ENCODE results near the gene C2orf92. TPM values are rescaled to one million over a fixed set of nuclear protein-coding genes. Genes with fewer than 3 reads are reported as not detected.
"Not testable (repeated sequence)": the region's sequence is repeated elsewhere in the genome, so short reads cannot be mapped to it uniquely, and the experiment has no call there.

C2orf92 gene
- total RNA-seq, 2 donors from 2014 or later = 6.5 to 17.5 TPM

DNA sequence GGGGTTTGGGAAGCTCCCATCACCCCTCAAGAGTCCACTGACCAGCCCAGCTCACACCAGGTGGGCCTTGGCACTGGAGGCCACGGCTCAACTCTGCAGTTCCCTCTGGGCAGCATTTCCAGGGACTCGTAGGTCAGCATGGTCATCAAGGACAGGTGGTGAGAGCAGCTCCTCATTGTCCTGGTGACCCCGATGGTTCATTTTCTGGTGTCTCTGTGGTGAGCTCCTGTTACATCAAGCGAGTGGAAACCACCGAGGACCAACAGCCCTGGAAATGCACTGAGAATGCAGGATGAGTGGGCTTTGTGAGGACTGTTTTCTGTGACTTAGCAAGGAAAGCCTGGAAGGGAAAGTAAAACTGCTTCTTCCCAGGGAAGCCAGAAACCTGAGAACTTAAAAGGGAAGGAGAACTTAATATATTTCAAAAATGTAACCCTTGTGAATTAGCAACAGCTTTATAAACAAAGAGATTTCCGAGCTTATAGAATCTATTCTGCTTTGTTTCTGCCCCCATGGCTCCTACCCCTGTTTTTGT is 3.2 kb downstream of the C2orf92 start:
- not testable (repeated sequence) for DNase-seq (ENCODE audit: low spot score in 2 of 2); ATAC-seq; H3K36me3 Mint-ChIP-seq; H3K9me3 Mint-ChIP-seq
- peak overlapping the region; percentile 52 to 96 for H3K27ac Mint-ChIP-seq

DNA sequence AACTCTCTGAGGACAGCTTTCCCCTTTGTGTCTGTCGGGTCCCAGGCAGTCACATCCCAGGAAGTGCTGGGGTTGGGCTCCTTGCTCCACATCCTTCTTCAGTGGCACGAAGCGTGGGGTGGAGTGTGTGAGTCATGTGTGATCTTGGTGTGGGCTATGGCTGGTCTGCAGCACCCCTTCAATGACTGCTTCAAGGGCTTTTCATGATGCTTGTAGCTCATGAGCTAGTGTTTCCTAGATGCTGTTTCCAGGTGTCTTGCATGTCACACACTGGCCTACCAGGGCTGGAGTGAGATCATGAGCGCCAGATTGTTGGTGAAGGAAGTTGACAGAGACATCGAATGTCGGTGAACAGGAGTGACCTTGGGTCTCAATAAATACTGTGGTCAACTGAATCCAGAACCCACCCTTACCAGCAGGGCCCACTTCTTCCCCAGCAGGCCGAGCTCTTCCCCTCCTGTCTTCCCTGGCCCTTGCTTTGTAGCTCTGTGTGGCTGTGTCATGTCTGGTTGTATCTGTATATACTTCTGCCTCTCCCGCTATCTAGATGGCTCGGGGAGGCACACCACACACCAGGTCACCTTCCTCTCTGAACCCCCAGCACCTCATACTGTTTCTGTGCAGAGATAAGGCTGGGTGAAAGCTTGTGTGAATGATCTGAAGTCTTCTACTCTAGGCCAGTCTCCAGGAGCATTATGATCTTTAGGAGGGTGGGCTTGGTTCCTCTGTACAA is 3.8 kb downstream of the C2orf92 start:
- no peaks in the 10 kb centered on the region for H3K9me3 Mint-ChIP-seq
- DNase-seq (ENCODE audit: low spot score in 2 of 2) (peak in 1 of 2 donors; percentile 67), ATAC-seq (peak; percentile 79 to 82)
- H3K27ac Mint-ChIP-seq = peak overlapping the region; percentile 52 to 96
- peaks cover 0 to 4% of the 10 kb centered on the region in 2 donors for H3K36me3 Mint-ChIP-seq

- Mint-ChIP-seq H3K27ac (peak overlapping the region; percentile 52 to 96), H3K9me3 (no peaks in the 10 kb centered on the region), H3K36me3 (peaks cover 0 to 4% of the 10 kb centered on the region in 2 donors)
- DNase-seq (ENCODE audit: low spot score in 2 of 2) (peak in 1 of 2 donors; percentile 66), ATAC-seq (peak; percentile 59 to 78)
These were observed 4.4 kb downstream of the C2orf92 start for GRCh38 chr2:97673915-97674283.

DNA sequence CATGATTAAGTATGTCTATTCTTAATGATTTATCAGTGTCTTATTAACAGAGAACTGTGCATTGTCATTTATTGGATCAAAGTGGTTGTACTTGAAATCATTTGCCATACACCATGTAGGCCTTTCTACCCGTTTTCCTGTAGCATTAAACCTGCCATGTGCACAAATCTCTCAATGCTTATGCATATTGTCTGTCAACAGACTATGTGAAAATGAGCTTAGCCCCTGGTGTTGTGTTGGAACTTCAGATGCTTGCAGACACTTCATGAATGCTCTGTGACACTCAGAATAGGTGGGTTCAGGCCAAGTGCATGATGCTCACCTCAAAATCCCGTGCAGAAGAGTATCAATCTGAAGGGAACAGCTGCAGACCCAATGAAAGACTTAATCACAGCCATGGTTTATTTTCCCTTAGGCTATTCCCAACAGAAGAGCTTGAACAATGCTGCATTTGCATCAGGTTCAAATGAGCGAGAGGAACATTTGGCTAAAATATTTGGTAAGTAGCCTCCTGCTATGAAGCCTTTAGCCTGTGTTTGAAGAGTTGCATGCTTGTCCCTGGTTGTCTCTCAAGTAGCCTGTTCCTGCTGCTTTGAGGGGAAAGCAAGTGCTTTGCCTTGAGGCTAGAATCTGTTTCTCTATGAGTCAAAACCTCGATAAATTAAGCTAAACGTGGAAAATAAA is 6.1 kb downstream of the C2orf92 start:
- ATAC-seq = no peak
- H3K36me3 Mint-ChIP-seq = peaks cover 0 to 4% of the 10 kb centered on the region in 2 donors
- no peak for DNase-seq (ENCODE audit: low spot score in 2 of 2)
- no peak overlapping the region for H3K27ac Mint-ChIP-seq
- H3K9me3 Mint-ChIP-seq = no peaks in the 10 kb centered on the region

- ATAC-seq = peak; percentile 40 to 78
- peak overlapping the region in 1 of 2 donors; percentile 46 for H3K27ac Mint-ChIP-seq
- DNase-seq (ENCODE audit: low spot score in 2 of 2) = no peak
- peaks cover 0 to 4% of the 10 kb centered on the region in 2 donors for H3K36me3 Mint-ChIP-seq
- H3K9me3 Mint-ChIP-seq = no peaks in the 10 kb centered on the region
These were observed 7.1 kb downstream of the C2orf92 start for GRCh38 chr2:97676620-97677019.

DNA sequence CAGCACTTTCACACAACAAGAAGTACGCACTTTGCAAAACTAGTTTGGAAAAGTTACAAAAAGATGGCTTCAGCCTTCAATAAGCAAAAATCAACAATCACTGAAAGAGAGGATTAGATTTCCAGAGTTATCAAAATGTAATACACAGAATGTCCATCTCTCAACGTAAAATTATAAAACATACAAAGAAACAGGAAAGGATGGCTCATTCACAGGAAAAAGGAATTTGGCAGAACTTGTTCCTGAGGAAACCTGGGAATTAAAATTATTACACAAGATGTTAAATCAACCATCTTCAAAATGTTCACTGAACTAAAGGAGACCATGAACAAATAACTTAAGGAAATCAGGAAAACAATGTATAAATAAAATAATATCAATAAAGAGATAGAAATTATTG is 8.0 kb downstream of the C2orf92 start:
- ATAC-seq (no peak), DNase-seq (ENCODE audit: low spot score in 2 of 2) (no peak)
- H3K36me3 Mint-ChIP-seq = peaks cover 0 to 4% of the 10 kb centered on the region in 2 donors
- H3K27ac Mint-ChIP-seq = no peak overlapping the region
- H3K9me3 Mint-ChIP-seq = no peaks in the 10 kb centered on the region

GRCh38 chr2:97678298-97678697 is 8.8 kb downstream of the C2orf92 start:
- no peak for ATAC-seq
- H3K27ac Mint-ChIP-seq = no peak overlapping the region
- no peaks in the 10 kb centered on the region for H3K9me3 Mint-ChIP-seq
- DNase-seq (ENCODE audit: low spot score in 2 of 2) = no peak
- H3K36me3 Mint-ChIP-seq = peaks cover 0 to 4% of the 10 kb centered on the region in 2 donors

DNA sequence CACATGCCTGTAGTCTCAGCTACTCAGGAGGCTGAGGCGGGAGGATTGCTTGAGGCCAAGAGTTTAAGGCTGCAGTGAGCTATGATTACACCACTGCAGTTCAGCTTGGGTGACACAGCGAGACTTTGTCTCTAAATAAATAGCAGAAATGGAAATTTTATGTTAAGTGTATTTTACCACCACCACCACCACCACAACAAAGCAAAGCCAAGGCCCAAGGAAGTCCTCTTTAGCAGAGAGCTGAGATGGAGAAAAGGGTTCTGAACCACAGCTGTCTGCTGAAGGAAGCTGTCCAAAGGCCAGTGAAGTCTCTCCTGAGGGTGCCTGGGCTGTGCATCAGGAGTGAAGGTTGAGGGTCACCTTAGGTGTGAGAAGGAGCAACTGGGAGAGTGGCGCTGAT is 17.7 kb downstream of the C2orf92 start:
- peak; percentile 36 to 50 for ATAC-seq
- H3K36me3 Mint-ChIP-seq; H3K9me3 Mint-ChIP-seq; DNase-seq (ENCODE audit: low spot score in 2 of 2): not testable (repeated sequence)
- H3K27ac Mint-ChIP-seq = peak overlapping the region in 1 of 2 donors; percentile 36

- peak overlapping the region; percentile 40 to 79 for H3K27ac Mint-ChIP-seq
- ATAC-seq (peak; percentile 86 to 93), DNase-seq (ENCODE audit: low spot score in 2 of 2) (peak in 1 of 2 donors; percentile 42)
- H3K9me3 Mint-ChIP-seq = no peaks in the 10 kb centered on the region
- H3K36me3 Mint-ChIP-seq = no peaks in the 10 kb centered on the region
These were observed 18.7 kb downstream of the C2orf92 start for GRCh38 chr2:97688062-97688827.

GRCh38 chr2:97691166-97691565 is 21.7 kb downstream of the C2orf92 start:
- ATAC-seq (no peak), DNase-seq (ENCODE audit: low spot score in 2 of 2) (no peak)
- no peak overlapping the region for H3K27ac Mint-ChIP-seq
- no peaks in the 10 kb centered on the region for H3K9me3 Mint-ChIP-seq
- H3K36me3 Mint-ChIP-seq = no peaks in the 10 kb centered on the region

DNA sequence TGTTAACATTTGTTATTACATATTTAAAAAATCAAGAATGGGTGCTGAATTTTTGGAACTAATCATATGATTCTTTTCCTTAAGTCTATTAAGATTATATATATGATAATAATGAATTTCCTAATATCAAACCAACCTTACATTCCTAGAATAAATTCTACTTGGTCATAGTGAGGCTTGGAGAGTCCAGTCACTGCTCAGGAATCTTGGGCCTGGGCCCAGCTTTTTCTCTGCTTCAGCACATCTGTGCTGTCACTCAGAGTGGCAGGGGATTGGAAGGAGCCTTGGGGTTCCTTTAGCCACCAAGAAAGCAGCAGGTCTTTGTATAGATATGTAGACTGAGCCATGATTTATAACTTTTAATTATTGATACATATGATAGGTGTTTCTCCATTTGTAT is 24.0 kb downstream of the C2orf92 start:
- no peak for DNase-seq (ENCODE audit: low spot score in 2 of 2)
- no peak for ATAC-seq
- H3K27ac Mint-ChIP-seq = no peak overlapping the region
- no peaks in the 10 kb centered on the region for H3K36me3 Mint-ChIP-seq
- H3K9me3 Mint-ChIP-seq = no peaks in the 10 kb centered on the region

- Mint-ChIP-seq H3K9me3 (no peaks in the 10 kb centered on the region), H3K36me3 (no peaks in the 10 kb centered on the region), H3K27ac (peak overlapping the region in 1 of 2 donors; percentile 5)
- DNase-seq (ENCODE audit: low spot score in 2 of 2) (no peak), ATAC-seq (no peak)
These were observed 26.2 kb downstream of the C2orf92 start for GRCh38 chr2:97695744-97696143.

DNA sequence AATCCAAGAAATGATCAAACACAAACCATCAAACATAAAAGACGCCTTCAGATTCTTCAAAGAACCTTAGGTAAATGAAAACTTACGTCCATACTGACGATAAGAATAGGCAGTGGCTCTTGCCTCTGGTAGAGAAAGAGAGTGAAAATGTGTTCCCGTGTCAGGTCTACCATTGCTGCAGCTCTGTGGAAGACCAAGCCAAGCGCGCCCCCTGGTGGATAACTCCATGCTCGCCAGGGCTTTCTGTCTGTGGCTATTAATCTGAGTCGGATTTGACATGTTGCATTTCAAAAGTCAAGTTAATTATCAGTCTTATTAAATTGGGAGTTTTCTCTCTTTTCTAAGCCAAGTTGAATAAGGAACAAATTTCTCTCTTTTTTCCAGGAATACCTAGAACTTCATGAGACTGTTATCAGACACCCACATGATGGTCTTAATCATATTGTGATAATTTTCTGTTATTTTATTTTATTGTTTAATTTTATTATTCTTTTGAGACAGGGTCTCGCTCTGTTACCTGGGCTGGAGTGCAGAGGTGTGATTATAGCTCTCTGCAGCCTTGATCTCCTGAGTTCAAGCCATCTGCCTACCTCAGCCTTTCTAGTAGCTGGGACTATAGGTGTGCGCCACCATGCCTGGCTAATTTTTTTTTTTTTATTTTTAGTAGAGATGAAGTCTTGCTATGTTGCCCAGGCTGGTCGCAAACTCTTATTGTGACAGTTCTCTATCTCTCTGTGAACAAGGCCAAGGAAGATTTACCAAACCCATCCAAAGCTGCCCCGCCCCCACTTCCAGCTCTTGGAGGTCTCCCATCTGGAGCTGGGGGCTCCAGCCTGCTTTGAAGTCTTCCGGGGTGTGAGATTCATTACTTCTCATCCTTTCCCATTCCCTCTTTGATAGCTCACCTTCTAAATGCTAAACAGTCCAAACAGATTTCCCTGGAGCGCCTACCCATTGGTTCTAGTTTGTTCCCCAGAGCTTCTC is 28.0 kb downstream of the C2orf92 start:
- H3K9me3 Mint-ChIP-seq = no peaks in the 10 kb centered on the region
- H3K36me3 Mint-ChIP-seq = no peaks in the 10 kb centered on the region
- peak; percentile 94 to 99 for ATAC-seq
- peak overlapping the region in 1 of 2 donors; percentile 63 for H3K27ac Mint-ChIP-seq
- DNase-seq (ENCODE audit: low spot score in 2 of 2) = peak; percentile 85 to 95

- no peaks in the 10 kb centered on the region for H3K9me3 Mint-ChIP-seq
- H3K27ac Mint-ChIP-seq = peak overlapping the region in 1 of 2 donors; percentile 73
- no peak for ATAC-seq
- no peak for DNase-seq (ENCODE audit: low spot score in 2 of 2)
- H3K36me3 Mint-ChIP-seq = no peaks in the 10 kb centered on the region
These were observed 29.0 kb downstream of the C2orf92 start for GRCh38 chr2:97698530-97698929.

- H3K36me3 Mint-ChIP-seq = no peaks in the 10 kb centered on the region
- DNase-seq (ENCODE audit: low spot score in 2 of 2) (peak in 1 of 2 donors; percentile 71), ATAC-seq (peak; percentile 61 to 86)
- no peaks in the 10 kb centered on the region for H3K9me3 Mint-ChIP-seq
- peak overlapping the region in 1 of 2 donors; percentile 35 for H3K27ac Mint-ChIP-seq
These were observed 30.4 kb downstream of the C2orf92 start for GRCh38 chr2:97699765-97700444.

Data from activated naive CD4-positive, alpha-beta T cell treated with anti-CD3 and anti-CD28 coated beads, Interleukin-2, amount 50 U/mL, for 72 hours (primary cell).